HG03060 (cell line): ENCODE measurements around the gene AUTS2.

Experiments used
- ATAC-seq: cut with Tn5 transposase; IDR thresholded peaks from one replicate; pipeline ENCODE4 v1.9.1; 2021; ENCODE audit warnings: low read depth, moderate number of reproducible peaks; ENCODE audit not compliant: unreplicated experiment

AUTS2 gene

DNA sequence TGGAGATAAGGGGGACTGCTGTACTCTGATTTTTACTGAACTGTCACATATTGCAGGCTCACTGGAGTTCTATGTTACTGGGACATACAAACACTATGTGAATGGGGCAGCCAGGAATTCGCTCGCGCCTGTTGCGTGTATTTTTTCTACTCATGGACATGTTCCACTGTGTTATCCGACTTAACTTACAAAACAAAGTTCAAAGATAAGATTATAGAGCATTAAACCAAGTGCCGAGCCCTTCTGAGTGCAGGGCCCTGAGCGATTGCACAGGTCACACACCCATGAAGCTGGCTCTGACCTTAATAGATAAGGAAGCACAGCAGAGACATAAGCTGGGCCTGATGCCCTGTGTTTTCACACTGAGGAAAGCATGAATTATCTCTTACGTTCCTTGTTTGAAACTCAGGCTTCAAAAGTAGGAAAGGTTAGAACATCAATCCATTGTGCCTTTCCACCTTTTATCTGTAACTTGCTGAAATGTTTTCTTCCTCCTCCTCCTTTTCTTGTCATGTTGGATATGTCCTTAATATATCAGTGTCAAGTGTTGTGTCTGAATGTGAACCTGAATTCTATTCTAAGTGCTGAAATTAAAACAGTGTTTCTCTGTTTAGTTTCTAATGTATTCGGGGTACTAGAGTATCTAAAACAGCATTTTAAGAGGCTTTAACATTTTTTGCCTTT is 273.8 kb downstream of the AUTS2 start:
- no peak for ATAC-seq

DNA sequence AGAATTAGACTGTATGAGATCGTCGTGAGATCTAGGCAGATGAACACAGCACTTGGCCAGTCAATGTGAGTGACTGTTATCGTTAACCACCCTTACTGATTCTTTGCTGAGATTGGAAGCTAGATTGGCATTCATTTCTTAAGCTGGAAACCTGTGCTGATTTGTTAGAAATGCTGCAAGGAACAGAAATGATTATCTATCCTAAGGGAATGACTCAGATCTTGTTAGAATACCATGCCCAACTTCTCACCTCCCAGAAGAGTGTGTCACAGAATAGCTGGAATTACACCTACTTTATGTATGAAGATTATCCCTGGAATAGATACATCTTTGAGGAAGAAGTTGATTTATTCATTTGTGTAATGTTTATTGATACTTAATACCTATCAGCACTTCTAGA is 275.2 kb downstream of the AUTS2 start:
- ATAC-seq: no peak

DNA sequence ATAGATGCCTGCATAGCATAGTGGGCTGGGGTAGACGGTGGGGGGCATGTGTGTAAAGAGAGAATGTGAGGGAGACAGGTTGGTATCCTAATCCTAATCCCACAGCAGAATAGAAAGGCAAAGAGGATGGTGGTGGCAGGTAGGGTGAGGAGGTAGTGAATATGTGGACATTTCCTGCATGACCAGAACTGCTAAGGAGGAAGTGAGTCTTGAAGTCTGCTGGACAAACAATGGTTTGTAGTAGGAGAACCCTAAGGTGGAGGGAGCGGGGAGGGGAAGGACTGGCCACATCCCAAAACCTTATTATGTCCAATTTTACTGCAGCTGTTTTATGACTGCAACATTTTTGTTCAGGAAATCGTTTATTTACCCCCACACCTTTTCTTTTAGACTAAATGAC is 279.7 kb downstream of the AUTS2 start:
- no peak for ATAC-seq

DNA sequence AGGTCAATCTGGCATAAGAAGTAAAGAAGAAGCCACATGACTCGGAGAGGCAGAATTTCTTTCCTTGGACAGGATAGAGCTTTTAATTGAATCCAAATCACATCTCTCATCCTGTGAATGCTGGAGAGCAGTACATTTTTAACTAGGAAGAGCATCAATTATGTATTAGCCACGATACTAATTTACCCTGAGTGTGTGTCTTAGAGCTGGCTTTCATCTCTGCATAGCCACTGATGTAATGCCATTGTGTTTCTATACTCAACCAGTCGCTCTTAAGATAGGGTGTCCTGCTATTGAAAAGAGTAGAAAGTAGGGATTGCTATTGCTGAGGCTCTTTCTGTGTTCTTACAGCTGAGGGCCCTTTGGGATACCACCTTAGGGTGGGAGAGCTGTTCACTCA is 280.3 kb downstream of the AUTS2 start:
- no peak for ATAC-seq

DNA sequence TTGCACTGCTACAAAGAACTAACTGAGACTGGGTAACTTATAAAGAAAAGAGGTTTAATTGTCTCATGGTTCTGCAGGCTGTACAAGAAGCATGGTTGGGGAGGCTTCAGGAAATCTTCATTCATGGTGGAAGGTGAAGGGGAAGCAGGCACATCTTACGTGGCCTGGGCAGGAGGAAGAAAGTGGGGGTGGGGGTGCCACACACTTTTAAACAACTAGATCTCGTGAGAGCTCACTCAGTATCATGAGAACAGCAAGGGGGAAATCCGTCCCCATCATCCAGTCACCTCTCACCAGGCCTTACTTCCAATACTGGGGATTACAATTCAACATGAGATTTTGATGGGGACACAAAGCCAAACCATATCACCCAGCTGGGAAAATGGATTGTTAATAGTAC is 281.7 kb downstream of the AUTS2 start:
- no peak for ATAC-seq

DNA sequence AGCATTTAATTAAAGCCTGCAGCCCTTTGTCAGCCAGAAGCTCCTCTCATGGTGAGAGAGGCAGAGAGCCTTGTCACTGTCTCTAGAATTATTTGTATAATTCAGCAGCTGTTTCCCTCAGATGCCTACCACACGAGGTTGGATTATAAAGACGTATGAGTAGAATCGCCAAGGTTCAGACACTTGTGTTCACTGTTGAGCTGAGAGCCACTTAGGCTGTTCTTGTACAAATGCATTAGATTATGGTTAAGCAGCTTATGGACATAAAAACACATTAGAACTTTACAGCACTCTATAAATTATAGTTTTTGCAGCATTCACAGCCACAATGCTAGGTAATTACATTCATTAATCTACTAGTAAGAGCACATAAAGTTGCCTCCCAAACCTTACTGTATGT is 282.6 kb downstream of the AUTS2 start:
- ATAC-seq: no peak

DNA sequence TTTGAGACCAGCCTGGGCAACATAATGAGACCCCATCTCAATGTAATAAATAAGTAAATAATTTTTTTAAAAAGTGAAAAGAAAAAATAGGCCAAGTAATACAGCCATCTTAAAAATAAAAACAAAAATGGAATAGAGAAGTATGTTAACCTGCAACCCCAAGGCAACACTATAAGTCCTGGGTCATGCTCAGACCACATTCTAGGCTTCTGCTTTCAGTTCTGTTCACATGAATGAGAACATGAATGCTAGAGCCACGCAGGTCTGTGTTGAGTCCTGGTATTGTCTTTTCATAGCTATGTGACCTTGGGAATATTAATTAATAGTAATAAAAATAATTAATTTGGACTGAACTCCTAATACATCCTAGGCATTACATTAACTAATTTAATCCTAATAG is 284.0 kb downstream of the AUTS2 start:
- ATAC-seq: peak; percentile 64

DNA sequence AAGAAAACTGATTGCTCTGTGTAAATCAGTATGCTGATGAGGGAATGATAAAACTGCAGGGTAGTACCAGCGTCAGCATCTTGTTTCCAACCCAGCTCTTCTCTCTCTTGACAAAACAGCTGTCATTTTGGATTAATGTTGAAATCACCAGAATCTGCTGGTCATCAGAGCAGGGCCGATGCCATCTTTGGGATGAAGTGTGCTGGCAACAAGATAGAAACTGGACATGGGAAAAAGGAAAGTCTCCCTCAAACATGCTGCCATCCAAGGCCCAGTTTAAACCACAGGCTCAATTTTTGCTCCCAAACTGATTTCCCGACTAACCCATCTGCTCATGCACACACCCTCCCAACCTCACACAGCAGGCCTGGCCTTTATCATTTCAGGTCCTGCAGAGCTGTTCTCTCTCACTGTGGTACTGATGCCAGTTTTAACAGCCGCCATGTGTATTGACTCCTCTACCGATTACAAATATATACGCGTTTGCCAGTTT is 285.2 kb downstream of the AUTS2 start:
- no peak for ATAC-seq

DNA sequence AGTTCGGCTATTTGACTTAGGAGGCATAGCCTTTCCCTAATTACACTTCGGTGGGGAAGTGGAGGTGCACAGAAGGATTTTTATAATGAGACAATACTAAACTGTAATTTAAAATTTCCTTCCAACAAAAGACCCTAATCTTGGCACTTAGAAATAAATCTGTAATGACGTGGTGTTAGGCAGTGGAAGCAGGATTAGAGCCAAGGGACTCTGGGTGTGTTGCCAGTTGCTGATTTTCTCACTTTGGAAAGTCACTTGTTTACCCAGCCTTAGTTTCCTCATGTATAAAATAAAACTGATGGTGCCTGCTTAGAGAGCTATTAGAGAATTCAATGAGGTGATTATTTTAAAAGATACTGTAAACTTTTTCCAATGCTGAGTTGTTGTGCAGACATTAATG is 287.2 kb downstream of the AUTS2 start:
- no peak for ATAC-seq

DNA sequence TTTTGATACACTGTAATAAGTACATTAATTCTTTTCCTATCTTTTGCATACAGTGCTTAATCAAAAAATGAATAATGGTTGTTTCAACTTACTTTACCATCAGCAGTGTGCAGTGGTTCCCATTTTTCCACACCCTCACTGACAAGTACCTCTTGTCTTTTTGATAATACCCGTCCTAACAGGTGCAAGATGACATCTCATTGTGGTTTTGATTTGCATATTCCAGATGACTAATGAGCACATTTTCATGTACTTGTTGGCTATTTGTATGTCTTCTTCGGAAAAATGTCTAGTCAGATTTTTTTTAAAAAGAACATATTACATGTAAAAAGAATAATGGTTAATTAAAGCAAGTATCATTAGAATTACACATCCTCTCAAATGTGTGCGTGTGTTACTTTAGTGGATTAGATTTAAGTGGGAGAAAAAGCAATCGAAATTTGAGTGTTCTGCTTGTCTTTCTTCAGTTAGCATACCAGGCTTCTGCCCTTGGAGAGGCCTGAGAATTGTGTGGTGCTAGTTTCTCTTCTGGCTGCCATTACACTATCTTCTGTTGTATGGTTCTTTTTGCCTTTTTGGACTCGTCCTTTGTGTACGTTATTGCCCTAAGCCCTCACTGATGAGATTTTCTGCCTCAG is 291.2 kb downstream of the AUTS2 start:
- ATAC-seq: peak; percentile 63

DNA sequence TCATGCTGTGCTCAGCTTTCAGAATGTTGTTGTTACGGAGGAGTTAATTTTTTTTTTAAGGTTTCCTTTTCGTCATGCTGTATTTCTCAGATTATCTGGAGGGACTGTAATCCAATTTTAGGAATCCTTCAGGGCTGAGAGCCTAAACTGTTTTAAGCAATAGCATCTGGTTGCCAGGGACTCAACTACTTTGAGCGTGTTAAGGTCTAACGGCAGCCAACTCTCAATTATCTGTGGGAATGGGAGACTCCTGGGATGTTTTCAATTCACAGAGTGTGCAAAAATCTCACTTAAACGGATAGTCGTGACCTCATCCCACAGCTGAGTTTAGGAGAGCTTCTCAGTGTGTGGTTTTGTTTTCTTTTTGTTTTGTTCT is 291.7 kb downstream of the AUTS2 start:
- no peak for ATAC-seq

DNA sequence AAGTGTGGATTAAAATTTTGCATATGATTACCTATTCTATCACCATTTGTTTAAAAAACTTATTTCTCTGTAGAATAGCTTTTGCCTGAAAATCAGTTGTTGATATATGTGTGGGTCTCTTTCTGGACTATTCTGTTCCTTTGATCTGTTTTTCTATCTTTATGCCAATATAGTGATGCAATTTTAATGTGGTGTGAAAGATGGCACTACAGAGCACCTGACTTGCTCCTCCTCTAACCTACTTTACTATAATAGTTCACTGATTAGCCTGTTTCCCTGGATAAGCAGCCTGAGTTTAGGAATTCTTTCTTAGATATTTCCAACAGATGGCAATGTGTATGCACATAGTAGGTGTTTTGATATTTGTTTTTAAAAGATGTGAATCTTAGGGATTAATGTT is 294.5 kb downstream of the AUTS2 start:
- ATAC-seq: no peak

DNA sequence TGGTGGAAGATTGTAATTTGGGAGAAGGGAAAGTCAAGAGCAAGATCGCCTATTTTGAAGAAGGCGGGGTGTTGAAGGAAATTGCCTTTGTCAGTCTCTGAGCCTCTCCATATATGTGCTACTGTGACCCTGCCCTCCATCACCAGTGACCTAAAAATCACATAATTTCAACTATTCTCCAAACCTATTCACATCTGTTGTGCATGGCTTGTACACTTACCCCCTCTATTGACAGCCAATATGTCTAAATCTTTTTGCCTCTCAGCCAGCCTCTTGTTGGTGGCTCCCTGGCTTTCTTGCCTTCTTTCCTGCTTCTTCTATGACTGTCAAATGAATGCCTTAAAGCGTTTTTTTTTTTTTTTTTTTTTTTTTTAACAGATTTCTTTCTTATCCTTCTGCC is 295.6 kb downstream of the AUTS2 start:
- no peak for ATAC-seq

DNA sequence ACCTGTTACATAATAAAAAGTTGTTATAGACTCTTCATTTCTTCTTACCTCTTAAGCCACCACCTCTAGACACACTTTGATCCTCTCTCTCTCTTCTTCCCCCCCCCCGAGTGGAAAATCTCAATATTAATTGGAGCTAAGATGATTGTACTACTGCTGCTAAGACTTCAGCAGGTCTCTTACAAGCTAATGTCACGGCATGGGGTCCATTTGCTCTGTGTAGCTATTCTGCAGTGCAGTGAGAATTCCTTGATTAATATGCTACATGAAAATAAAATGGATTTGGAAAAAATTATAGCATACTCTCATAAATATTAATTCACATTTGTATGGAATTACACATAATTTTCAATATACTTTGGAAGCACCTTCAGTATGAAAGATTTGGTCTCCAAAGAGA is 297.2 kb downstream of the AUTS2 start:
- ATAC-seq: no peak

DNA sequence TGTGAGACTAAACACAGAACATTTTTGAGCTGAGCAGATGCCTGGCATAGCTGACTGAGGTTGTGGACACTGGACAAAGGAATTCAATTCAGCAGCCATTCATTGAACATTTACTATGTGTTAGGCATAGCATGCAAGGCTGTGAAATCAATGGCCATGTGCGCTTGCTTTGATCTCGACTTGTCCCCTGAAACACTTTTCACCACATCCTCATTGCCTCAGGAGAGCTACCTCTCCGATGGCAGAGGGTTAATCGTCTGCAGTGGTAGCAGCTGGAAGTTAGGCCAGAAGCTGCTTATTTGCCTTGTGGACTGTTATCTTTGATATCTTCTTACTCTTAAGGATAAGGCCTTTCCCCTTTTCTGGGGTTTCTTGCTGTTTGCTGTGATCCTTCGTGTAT is 297.8 kb downstream of the AUTS2 start:
- no peak for ATAC-seq

DNA sequence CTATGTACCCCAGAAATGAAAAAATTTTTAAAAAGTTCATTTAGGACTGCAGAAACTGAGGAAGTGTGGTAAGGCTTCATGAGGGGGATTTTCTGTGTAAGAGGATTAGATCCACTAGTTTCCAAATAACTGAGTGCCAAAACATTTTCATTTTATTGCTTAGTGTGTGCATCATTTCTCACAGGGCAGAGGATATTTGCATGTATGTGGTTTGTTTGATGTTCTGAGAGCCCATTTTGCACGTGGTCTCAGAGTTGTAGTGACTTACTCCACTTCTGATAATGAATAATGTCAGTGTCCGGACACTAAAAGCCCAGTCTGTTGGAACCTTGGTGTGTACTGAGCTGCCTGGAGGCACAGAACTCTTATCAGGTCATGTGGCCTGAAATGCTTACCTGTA is 299.9 kb downstream of the AUTS2 start:
- peak; percentile 83 for ATAC-seq

DNA sequence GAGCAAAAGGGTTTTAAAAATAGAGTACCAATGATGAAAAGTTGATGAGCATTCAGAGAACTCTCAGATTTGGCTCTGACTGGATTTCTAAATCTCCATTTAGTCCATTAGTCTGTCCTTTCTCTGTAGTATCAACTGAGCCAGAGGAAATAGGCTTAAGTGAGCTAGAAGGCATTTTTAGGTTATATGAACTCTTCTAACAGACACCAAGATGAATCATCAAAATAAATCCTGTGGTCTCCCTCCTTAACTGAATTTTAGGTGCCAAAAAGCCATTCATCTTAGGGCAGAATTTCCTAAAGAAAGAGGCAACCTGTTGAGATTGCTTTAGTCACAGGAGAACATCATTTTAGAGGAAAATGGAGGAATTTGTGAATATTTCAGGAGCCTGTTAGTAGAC is 305.1 kb downstream of the AUTS2 start:
- ATAC-seq: no peak

DNA sequence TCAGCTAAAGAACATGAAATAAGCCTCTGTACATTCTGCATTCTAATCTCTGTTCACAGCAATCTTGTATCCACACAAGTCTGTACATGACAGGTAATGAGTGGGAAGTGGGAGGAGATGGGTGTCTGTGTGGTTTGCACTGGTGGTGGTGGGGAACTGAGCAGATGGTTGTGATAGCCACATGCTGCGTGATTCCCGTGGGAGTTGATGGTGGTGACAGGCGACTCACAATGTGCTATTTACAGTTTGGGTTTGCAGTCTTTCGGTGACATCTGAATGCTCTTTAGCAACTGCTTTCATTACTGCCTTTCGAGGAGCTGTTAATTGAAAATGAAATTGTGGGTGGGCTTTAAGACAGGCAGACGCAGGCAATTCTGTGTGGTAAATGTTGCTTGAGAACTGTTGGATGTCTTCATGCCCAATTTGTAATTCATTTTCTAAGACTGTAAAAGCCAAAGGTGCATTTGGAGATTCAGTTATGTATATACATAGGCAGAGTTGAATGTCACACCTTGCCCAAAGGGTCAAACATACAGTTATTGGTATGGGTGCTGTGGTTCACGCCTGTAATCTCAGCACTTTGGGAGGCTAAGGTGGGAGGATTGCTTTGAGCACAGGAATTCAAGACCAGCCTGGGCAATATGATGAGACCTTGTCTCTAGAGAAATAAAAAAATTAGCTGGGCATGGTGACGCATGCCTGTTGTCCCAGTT is 308.2 kb downstream of the AUTS2 start:
- ATAC-seq: peak; percentile 87

DNA sequence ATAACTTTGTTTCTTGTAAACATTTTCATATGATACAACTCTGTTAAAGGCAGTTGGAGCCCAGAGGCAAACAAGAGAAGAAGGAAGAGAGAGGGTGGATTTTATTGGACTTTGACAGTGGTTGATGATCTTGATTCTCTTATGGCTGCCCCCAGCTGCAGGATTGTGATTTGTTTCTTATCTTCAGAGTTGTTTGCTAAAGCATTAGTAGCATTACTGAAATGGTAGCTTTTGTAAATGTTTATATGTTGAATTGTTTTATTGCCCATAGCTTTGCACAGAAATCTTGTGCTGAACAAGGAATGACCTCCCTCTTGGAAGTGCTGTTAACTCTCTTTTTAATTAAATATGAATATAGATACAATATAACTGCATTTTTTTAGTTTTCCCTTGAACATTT is 309.4 kb downstream of the AUTS2 start:
- no peak for ATAC-seq

DNA sequence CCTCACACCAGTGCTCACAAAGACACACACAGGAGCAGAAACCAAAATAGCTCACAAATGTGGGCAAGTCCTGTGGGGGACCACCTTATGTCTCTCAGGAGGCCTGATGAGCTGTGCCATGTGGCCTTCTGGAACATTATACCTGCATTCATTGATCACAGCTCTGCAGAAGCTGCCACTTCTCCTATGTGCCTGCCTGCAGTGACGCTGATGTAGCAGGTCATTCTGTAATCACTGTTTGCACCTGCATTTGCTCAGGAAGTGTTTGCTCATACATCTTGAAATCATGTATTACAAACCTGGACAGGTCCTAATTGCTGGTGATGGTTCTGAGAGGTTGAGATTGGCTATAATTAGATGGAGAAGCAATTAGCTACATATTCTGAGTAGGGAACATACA is 310.2 kb downstream of the AUTS2 start:
- no peak for ATAC-seq

DNA sequence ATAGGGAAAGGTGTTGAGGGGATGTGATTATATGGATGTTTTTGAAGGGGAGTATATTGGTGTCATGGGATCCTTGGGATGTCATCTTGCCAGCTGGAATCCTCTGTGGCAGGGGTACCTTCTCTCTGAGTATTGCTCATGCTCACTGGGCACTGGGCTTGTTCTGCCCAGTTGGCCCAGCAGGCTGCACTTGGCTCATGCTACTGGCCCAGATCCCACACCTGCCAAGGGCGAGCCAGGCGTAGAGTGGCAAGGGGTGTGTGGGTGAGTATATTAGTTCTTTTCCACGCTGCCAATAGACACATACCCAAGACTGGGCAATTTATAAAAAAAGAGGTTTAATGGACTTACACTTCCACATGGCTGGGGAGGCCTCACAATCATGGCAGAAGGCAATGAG is 311.9 kb downstream of the AUTS2 start:
- no peak for ATAC-seq

DNA sequence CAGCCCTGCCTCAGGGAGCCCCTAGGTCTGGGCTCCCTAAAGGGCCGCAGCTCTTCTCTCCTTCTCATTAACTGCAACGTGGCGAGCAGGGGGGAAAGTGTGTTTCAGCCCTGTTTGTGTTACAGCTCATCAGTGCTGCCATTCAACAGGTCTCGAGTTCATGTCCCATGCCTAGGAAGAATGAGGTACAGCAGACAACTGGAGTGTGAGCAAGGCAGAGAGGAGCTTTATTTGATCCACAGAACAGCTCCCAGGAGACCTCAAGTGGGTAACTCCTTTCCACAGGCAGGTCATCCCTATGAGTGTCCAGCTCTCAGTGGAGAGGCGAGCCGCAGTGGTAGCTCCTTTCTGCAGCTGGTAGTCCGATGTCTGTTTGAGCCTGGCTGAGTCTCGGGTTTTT is 313.1 kb downstream of the AUTS2 start:
- no peak for ATAC-seq
